Right lobe of liver (tissue), 4 donors: Measurements from ENCODE around the gene MS4A15.

Source experiments
- POLR2A ChIP-seq: fragments of 450-650 bp; IDR thresholded peaks from one replicate; pipeline ENCODE4 v1.6.1; 2017; ENCODE audit warnings: antibody characterized with exemption, mild to moderate bottlenecking
- TF ChIP-seq, protein P1 (sequence below), 4 donors: fragments of 200-600 bp in 3 of 4; fragments of 450-650 bp in 1 of 4; IDR thresholded peaks; one replicate each; pipeline versions ENCODE4 v1.5.1 to v1.8.0; 2016 to 2022; ENCODE audit warnings: antibody characterized with exemption in 4 of 4, mild to moderate bottlenecking in 2 of 4
- donor health status: DM: no; HTN: no; CAD: no.
- donor health status: DM: no; HTN: no; CAD: no.
- donor health status: DM: no; HTN: yes; CAD: no.

DNA sequence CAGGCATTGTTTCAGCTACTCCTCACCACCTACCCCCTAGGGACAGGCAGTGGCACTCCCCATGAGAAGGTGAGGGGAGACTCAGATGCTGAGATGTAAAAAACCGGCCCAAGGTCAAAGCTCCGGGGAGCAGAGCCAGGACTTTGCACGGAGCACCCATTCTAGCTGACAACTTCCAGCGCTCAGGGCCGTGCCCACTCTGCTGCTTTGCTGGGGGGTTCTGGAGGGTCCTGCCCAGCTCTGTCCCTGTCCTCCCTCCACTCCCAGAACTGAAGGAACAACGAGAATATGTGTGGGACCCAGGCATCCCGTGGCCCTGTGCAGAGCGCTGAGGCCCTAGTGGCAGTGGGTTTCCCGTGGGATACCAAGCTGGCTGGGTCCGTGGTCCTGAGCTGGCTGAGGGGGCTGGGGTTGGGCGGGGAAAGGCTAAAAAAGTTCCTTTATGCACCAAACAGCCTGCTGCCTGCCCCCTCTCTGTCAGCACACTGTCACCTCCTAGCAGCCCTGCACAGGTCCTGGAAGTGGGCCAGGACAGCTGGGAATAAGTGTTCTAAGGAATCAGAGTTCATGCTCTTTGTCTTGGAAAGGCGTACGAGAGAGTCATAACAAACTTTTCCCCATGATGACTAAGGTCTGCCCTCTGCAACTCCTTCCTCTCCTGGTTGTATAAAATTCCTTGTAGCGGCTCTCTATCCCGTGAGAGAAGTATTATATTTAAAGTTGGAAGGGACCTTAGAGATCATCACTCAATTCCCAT is 30.3 kb downstream of the MS4A15 start:
- TF ChIP-seq, protein P1, sequence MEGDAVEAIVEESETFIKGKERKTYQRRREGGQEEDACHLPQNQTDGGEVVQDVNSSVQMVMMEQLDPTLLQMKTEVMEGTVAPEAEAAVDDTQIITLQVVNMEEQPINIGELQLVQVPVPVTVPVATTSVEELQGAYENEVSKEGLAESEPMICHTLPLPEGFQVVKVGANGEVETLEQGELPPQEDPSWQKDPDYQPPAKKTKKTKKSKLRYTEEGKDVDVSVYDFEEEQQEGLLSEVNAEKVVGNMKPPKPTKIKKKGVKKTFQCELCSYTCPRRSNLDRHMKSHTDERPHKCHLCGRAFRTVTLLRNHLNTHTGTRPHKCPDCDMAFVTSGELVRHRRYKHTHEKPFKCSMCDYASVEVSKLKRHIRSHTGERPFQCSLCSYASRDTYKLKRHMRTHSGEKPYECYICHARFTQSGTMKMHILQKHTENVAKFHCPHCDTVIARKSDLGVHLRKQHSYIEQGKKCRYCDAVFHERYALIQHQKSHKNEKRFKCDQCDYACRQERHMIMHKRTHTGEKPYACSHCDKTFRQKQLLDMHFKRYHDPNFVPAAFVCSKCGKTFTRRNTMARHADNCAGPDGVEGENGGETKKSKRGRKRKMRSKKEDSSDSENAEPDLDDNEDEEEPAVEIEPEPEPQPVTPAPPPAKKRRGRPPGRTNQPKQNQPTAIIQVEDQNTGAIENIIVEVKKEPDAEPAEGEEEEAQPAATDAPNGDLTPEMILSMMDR (IDR thresholded peaks at IDR 0.05), result no peak
- no peak for TF ChIP-seq POLR2A
